Measurements from ENCODE around the gene PPM1N. TPM values are rescaled to one million over a fixed set of nuclear protein-coding genes. Genes with fewer than 3 reads are reported as not detected.

The PPM1N gene
- total and polyA plus RNA-seq, 2 of the 13 experiments (the other 11 are each of a cell fraction or from before 2014, with no cell fraction given): 0.31 to 1.8 TPM

GRCh38 chr19:45514376-45515051 lies 16.3 kb downstream of the PPM1N start (continued):
- TF ChIP-seq ZBTB42 (CRISPR knock-in tag; IDR thresholded peaks at IDR 0.05): no peak
- no peak for TF ChIP-seq ZFP36L1 (CRISPR knock-in tag; IDR thresholded peaks at IDR 0.05)
- TF ChIP-seq ZBED4 (CRISPR knock-in tag; IDR thresholded peaks at IDR 0.05; ENCODE audit: borderline replicate concordance): no peak
- no peak; the same call in 2 of the 3 replicates for TF ChIP-seq MXI1 (IDR thresholded peaks at IDR 0.05; ENCODE audit: borderline replicate concordance, low read depth, low read length)
- TF ChIP-seq ZNF572 (CRISPR knock-in tag; IDR thresholded peaks at IDR 0.05): no peak
- TF ChIP-seq ZNF44 (CRISPR knock-in tag; IDR thresholded peaks at IDR 0.05): no peak
- no peak for TF ChIP-seq TRAFD1 (CRISPR knock-in tag; IDR thresholded peaks at IDR 0.05; ENCODE audit: borderline replicate concordance)
- TF ChIP-seq NCOA2 (CRISPR knock-in tag; IDR thresholded peaks at IDR 0.05): peak; percentile 73
- TF ChIP-seq ZNF276 (CRISPR knock-in tag; IDR thresholded peaks at IDR 0.05; ENCODE audit: low read depth): no peak
- no peak for TF ChIP-seq ZNF230 (CRISPR knock-in tag; IDR thresholded peaks at IDR 0.05)
- TF ChIP-seq IRF9 (CRISPR knock-in tag; IDR thresholded peaks at IDR 0.05; ENCODE audit: borderline replicate concordance): peak; percentile 40; the same call in 1 of the 2 replicates
- TF ChIP-seq ZNF790 (CRISPR knock-in tag; IDR thresholded peaks at IDR 0.05; ENCODE audit: borderline replicate concordance): no peak
- TF ChIP-seq RXRB (CRISPR knock-in tag; IDR thresholded peaks at IDR 0.05; ENCODE audit: borderline replicate concordance): peak; percentile 59; the same call in 1 of the 2 replicates
- TF ChIP-seq ZNF431 (CRISPR knock-in tag; IDR thresholded peaks at IDR 0.05; ENCODE audit: borderline replicate concordance, low read depth): no peak
- no peak for TF ChIP-seq ZNF567 (CRISPR knock-in tag; IDR thresholded peaks at IDR 0.05; ENCODE audit: borderline replicate concordance)
- TF ChIP-seq ZKSCAN8 (CRISPR knock-in tag; IDR thresholded peaks at IDR 0.05; ENCODE audit: borderline replicate concordance): no peak
- no peak for TF ChIP-seq GABPA (IDR thresholded peaks at IDR 0.05; ENCODE audit: low read depth, low read length)
- TF ChIP-seq GABPA (CRISPR knock-in tag; IDR thresholded peaks at IDR 0.05; ENCODE audit: low read depth): no peak
- TF ChIP-seq BCL6 (CRISPR knock-in tag; IDR thresholded peaks at IDR 0.05): peak; percentile 20; the same call in 1 of the 2 replicates
- TF ChIP-seq BRF2 (CRISPR knock-in tag; IDR thresholded peaks at IDR 0.05): peak; percentile 25; the same call in 1 of the 2 replicates
